GM23338 (cell line): ENCODE measurements around the gene HRH2.

Experiments
- CREB1 ChIP-seq: fragments of 250-450 bp; sonication (Bioruptor Pico); IDR thresholded peaks from 2 replicates; pipeline ENCODE4 v1.5.0; 2020; ENCODE audit warnings: low read depth, mild to moderate bottlenecking, moderate library complexity
- ETS1 ChIP-seq: IDR thresholded peaks from 2 replicates; pipeline ENCODE4 v1.6.1; 2016; ENCODE audit warnings: antibody characterized with exemption
- EZH2 ChIP-seq: fragments of 200-600 bp; sonication (generic); IDR thresholded peaks from one replicate; pipeline ENCODE4 v1.8.0; 2017; ENCODE audit warnings: antibody characterized with exemption, mild to moderate bottlenecking, low read depth; ENCODE audit not compliant: unreplicated experiment
- EZH2phosphoT487 ChIP-seq: fragments of 200-600 bp; sonication (generic); IDR thresholded peaks from one replicate; pipeline ENCODE4 v1.8.1; 2018; ENCODE audit warnings: antibody characterized with exemption; ENCODE audit not compliant: unreplicated experiment
- JUNB ChIP-seq: IDR thresholded peaks from one replicate; pipeline ENCODE4 v1.6.1; 2016; ENCODE audit warnings: antibody characterized with exemption; ENCODE audit not compliant: unreplicated experiment
- NANOG ChIP-seq: IDR thresholded peaks from 2 replicates; pipeline ENCODE4 v1.6.1; 2016; ENCODE audit warnings: antibody characterized with exemption, borderline replicate concordance
- POLR2AphosphoS5 ChIP-seq: IDR thresholded peaks from 2 replicates; pipeline ENCODE4 v1.6.1; 2016; ENCODE audit warnings: antibody characterized with exemption, low read depth
- STAT1 ChIP-seq: IDR thresholded peaks from one replicate; pipeline ENCODE4 v1.6.1; 2016; ENCODE audit warnings: antibody characterized with exemption; ENCODE audit not compliant: unreplicated experiment
- ZNF114 ChIP-seq: fragments of 250-450 bp; sonication (Bioruptor Pico); IDR thresholded peaks from 2 replicates; pipeline ENCODE4 v1.5.0; 2020; ENCODE audit warnings: mild to moderate bottlenecking, moderate library complexity
- TF ChIP-seq, protein P1 (sequence below), 2 experiments: fragments of 200-600 bp in 1 of 2; sonication (generic) in 1 of 2; conservative IDR thresholded peaks; 2 replicates each; pipeline versions ENCODE4 v1.5.1 to v1.6.1; 2016 to 2017; ENCODE audit warnings: antibody characterized with exemption in 2 of 2, low read depth in 2 of 2, mild to moderate bottlenecking in 2 of 2, moderate library complexity in 1 of 2
- TF ChIP-seq, protein P2 (sequence below): IDR thresholded peaks from one replicate; pipeline ENCODE4 v1.6.1; 2018; ENCODE audit warnings: antibody characterized with exemption; ENCODE audit not compliant: unreplicated experiment

GRCh38 chr5:175614223-175614815 lies 43.6 kb upstream of the HRH2 start:
- TF ChIP-seq POLR2AphosphoS5 = no peak
- TF ChIP-seq, protein P1, sequence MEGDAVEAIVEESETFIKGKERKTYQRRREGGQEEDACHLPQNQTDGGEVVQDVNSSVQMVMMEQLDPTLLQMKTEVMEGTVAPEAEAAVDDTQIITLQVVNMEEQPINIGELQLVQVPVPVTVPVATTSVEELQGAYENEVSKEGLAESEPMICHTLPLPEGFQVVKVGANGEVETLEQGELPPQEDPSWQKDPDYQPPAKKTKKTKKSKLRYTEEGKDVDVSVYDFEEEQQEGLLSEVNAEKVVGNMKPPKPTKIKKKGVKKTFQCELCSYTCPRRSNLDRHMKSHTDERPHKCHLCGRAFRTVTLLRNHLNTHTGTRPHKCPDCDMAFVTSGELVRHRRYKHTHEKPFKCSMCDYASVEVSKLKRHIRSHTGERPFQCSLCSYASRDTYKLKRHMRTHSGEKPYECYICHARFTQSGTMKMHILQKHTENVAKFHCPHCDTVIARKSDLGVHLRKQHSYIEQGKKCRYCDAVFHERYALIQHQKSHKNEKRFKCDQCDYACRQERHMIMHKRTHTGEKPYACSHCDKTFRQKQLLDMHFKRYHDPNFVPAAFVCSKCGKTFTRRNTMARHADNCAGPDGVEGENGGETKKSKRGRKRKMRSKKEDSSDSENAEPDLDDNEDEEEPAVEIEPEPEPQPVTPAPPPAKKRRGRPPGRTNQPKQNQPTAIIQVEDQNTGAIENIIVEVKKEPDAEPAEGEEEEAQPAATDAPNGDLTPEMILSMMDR (conservative IDR thresholded peaks at IDR 0.05; ENCODE audit: low read depth in 2 of 2) = no peak
- TF ChIP-seq ZNF114 = no peak
- no peak for TF ChIP-seq CREB1 (CRISPR knock-in tag)
- no peak for TF ChIP-seq EZH2phosphoT487
- TF ChIP-seq, protein P2, sequence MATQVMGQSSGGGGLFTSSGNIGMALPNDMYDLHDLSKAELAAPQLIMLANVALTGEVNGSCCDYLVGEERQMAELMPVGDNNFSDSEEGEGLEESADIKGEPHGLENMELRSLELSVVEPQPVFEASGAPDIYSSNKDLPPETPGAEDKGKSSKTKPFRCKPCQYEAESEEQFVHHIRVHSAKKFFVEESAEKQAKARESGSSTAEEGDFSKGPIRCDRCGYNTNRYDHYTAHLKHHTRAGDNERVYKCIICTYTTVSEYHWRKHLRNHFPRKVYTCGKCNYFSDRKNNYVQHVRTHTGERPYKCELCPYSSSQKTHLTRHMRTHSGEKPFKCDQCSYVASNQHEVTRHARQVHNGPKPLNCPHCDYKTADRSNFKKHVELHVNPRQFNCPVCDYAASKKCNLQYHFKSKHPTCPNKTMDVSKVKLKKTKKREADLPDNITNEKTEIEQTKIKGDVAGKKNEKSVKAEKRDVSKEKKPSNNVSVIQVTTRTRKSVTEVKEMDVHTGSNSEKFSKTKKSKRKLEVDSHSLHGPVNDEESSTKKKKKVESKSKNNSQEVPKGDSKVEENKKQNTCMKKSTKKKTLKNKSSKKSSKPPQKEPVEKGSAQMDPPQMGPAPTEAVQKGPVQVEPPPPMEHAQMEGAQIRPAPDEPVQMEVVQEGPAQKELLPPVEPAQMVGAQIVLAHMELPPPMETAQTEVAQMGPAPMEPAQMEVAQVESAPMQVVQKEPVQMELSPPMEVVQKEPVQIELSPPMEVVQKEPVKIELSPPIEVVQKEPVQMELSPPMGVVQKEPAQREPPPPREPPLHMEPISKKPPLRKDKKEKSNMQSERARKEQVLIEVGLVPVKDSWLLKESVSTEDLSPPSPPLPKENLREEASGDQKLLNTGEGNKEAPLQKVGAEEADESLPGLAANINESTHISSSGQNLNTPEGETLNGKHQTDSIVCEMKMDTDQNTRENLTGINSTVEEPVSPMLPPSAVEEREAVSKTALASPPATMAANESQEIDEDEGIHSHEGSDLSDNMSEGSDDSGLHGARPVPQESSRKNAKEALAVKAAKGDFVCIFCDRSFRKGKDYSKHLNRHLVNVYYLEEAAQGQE = no peak
- no peak for TF ChIP-seq STAT1
- TF ChIP-seq JUNB = no peak
- TF ChIP-seq NANOG = no peak
- no peak for TF ChIP-seq ETS1
- TF ChIP-seq EZH2 = no peak
